Vagina (tissue), 2 donors: Measurements from ENCODE around the gene MTMR6.

ENCODE experiments used
- CTCF ChIP-seq, 3 experiments: fragments of 450-650 bp in 2 of 3; fragments of 200-600 bp in 1 of 3; sonication (generic) in 1 of 3; IDR thresholded peaks; one replicate each; pipeline ENCODE4 v1.5.1; 2017 to 2019; ENCODE audit warnings: antibody characterized with exemption in 3 of 3, mild to moderate bottlenecking in 2 of 3, moderate library complexity in 2 of 3
- POLR2A ChIP-seq, 2 donors: fragments of 450-650 bp; IDR thresholded peaks; one replicate each; pipeline ENCODE4 v1.6.1; 2017; ENCODE audit warnings: antibody characterized with exemption in 2 of 2, mild to moderate bottlenecking in 2 of 2, moderate library complexity in 2 of 2

GRCh38 chr13:25286969-25287961 is at the start of gene MTMR6:
- TF ChIP-seq CTCF (IDR thresholded peaks at IDR 0.05) (peak; percentile 98 to 99 (median 99)), POLR2A (IDR thresholded peaks at IDR 0.05) (peak in 1 of 2 donors; percentile 36)
